Liver (tissue), 3 donors: Measurements from ENCODE around the gene KIRREL3.

ENCODE experiments used
- SP1 ChIP-seq: IDR thresholded peaks from 2 replicates; pipeline ENCODE4 v1.6.1; 2018; ENCODE audit warnings: antibody characterized with exemption, mild to moderate bottlenecking
- YY1 ChIP-seq: IDR thresholded peaks from 2 replicates; pipeline ENCODE4 v1.6.1; 2016; ENCODE audit warnings: antibody characterized with exemption, mild to moderate bottlenecking
- TF ChIP-seq, protein P1 (sequence below): fragments of 150-350 bp; IDR thresholded peaks from 2 replicates; pipeline ENCODE4 v1.5.1; 2017; ENCODE audit warnings: improper control_type of control experiment, low read depth, low read length; ENCODE audit not compliant: missing input control
- TF ChIP-seq, protein P2 (sequence below): IDR thresholded peaks from 2 replicates; pipeline ENCODE4 v1.6.1; 2016; ENCODE audit warnings: antibody characterized with exemption
- TF ChIP-seq, protein P3 (sequence below): IDR thresholded peaks from 2 replicates; pipeline ENCODE4 v1.6.1; 2016; ENCODE audit warnings: antibody characterized with exemption
- donor health status: healthy.
- donor health status: healthy.

DNA sequence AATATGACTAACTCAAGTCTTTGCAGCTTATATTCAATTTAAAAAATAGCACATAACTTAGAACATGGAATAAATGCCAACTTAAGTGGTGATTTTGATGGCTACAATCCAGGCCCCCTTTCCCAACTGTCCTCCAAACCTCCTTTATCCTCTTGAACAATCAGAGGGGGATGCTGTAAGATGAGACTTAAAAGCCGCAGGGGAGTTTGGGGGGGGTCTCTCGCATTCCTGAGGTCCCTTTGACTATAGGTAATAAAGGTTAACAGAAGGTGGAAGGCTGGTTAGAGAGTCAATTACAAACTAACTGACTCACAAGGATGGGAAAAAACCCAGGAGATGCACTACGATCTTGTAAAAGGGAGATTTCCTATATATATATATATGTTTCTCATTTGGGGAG lies 101.8 kb downstream of the KIRREL3 start:
- TF ChIP-seq, protein P1, sequence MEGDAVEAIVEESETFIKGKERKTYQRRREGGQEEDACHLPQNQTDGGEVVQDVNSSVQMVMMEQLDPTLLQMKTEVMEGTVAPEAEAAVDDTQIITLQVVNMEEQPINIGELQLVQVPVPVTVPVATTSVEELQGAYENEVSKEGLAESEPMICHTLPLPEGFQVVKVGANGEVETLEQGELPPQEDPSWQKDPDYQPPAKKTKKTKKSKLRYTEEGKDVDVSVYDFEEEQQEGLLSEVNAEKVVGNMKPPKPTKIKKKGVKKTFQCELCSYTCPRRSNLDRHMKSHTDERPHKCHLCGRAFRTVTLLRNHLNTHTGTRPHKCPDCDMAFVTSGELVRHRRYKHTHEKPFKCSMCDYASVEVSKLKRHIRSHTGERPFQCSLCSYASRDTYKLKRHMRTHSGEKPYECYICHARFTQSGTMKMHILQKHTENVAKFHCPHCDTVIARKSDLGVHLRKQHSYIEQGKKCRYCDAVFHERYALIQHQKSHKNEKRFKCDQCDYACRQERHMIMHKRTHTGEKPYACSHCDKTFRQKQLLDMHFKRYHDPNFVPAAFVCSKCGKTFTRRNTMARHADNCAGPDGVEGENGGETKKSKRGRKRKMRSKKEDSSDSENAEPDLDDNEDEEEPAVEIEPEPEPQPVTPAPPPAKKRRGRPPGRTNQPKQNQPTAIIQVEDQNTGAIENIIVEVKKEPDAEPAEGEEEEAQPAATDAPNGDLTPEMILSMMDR: no peak
- no peak for TF ChIP-seq SP1
- no peak for TF ChIP-seq YY1
- TF ChIP-seq, protein P2, sequence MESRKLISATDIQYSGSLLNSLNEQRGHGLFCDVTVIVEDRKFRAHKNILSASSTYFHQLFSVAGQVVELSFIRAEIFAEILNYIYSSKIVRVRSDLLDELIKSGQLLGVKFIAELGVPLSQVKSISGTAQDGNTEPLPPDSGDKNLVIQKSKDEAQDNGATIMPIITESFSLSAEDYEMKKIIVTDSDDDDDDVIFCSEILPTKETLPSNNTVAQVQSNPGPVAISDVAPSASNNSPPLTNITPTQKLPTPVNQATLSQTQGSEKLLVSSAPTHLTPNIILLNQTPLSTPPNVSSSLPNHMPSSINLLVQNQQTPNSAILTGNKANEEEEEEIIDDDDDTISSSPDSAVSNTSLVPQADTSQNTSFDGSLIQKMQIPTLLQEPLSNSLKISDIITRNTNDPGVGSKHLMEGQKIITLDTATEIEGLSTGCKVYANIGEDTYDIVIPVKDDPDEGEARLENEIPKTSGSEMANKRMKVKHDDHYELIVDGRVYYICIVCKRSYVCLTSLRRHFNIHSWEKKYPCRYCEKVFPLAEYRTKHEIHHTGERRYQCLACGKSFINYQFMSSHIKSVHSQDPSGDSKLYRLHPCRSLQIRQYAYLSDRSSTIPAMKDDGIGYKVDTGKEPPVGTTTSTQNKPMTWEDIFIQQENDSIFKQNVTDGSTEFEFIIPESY: no peak
- TF ChIP-seq, protein P3, sequence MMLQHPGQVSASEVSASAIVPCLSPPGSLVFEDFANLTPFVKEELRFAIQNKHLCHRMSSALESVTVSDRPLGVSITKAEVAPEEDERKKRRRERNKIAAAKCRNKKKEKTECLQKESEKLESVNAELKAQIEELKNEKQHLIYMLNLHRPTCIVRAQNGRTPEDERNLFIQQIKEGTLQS: no peak
